ENCODE results near the gene ATG7.

Gene ATG7, protein sequence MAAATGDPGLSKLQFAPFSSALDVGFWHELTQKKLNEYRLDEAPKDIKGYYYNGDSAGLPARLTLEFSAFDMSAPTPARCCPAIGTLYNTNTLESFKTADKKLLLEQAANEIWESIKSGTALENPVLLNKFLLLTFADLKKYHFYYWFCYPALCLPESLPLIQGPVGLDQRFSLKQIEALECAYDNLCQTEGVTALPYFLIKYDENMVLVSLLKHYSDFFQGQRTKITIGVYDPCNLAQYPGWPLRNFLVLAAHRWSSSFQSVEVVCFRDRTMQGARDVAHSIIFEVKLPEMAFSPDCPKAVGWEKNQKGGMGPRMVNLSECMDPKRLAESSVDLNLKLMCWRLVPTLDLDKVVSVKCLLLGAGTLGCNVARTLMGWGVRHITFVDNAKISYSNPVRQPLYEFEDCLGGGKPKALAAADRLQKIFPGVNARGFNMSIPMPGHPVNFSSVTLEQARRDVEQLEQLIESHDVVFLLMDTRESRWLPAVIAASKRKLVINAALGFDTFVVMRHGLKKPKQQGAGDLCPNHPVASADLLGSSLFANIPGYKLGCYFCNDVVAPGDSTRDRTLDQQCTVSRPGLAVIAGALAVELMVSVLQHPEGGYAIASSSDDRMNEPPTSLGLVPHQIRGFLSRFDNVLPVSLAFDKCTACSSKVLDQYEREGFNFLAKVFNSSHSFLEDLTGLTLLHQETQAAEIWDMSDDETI

DNA sequence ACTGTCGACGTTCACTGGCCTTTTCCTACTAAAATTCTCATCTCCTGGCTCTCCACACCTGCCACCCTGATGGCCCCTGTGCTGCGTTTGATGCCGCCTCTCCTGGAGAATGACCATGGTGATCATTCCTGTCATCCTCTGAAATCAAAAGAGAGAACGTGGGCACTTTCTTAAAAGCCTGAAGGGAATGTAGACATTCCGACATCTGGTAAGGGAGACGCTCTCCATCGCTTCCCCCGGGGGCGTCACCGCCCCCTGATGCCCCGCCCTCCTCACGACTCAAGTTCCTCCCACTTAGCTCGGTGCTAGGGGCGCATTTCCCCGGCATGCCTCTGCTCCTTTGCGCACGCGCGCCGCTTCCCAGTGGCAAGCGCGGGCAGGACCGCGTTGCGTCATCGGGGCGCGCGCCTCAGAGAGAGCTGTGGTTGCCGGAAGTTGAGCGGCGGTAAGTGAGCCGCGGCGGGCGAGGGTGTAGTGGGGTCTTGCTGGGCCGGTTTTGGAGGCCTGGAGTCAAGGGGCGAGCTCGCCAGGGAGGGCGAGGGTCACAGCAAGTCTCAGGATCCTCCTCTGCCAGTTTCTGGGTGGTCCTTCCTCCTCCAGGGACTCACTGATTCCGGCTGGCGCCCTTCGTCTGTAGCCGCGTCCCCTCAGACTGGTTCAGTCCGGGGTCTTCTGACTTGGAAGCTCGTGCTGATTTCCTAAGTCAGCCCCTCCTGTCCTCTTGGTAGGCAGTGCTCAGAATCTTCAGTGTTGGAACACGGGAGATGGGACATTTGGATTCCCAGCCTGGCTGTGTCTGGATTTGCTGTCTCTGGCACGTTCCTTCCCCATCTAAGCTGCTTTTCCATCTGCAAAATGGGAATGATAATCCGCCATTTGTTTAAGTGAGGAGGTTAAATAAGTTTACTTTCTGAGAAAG, at the start of gene ATG7:
Gene ATG7 (plus strand): TSS at position 412 of the 919 bp plus-strand sequence. CDS start 26,299 bp downstream, outside the sequence.
- DNase-seq: peak; percentile 95 to 96

DNA sequence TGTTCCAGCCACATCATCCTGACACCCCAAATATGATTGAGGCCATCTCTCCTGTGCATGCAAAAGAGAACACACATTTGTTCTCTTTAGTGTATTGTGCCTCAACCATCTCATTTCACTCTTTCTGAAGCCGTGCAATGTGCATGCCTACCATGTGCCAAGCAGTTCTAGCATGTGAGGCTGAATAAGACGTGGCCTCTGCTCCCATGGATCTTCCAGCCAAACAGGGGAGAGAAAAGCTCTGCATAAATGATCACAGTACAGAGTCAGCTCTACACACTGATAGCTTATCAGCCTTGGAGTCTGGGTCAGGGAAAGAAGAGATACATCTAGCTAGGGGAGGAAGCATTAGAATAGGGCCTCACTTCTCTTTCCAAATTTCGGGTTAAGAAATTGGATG, 48.2 kb upstream of the ATG7 start:
- no peak for DNase-seq

DNA sequence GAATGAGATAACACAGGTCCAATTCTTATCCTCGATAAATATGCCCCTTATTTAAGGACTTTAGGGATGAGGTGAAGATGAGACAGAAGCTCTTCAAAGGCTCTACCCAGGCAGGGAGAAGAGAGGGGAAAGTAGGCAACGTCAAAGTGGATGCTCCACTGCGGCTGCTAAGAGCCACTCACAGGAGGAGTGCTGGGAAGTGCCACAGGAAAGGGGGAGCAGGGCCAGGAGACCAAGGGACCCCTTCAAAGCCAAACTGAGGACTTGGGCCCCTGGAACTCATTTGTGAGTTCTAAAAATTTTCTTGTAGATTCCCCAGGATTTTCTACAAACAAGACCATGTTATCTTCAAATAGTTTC, 47.3 kb upstream of the ATG7 start:
- DNase-seq: no peak

DNA sequence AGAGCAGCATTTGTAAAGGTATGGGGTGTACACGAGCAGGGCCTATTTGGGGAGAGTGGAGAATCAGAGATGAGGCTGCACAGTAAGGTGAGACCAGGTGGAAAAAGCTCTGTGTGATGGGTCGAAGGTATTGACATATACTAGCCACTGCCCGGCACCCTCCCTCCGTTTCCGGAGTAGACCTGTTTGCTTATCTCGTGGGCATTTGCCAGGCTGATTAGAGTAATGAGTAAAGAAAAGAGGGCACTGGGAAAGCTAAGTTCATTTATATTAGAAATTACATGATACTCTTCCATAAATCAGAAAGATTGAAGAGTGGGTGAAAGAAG, 46.2 kb upstream of the ATG7 start:
- no peak for DNase-seq

DNA sequence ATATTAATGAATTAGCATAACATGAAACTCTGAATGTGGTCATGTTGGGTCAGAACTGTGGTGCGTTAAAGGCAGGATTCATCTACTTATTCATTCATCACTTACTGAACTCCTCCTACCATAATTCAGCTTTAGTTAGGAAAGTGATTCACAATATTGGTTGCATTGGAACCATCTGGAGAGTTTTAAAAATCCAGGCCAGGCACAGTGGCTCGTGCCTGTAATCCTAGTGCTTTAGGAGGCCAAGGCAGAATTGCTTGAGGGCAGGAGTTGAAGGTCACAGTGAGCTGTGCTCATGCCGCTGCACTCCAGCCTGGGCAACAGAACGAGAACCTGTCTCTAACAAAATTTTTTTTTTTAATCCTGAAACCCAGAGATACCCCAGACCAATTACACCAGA, 44.2 kb upstream of the ATG7 start:
- no peak for DNase-seq

DNA sequence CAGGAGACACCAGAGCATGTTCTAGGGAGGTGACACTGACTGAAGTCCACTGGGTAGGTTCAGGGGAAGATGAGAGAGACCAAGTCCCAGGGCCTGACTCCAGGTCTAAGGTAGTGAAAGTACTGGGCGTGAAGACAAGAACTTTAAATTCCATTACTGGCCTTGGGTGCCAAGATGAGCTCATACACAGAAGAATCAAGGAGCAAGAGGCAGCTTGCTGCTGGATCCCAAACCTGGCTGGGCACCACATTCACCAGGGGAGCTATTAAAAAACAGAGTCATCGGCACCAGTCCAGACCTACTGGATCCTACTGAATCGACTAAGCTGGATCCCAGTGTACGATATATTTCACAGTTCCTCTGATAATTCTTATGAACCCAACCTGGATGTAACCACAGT, 42.1 kb upstream of the ATG7 start:
- DNase-seq: no peak

DNA sequence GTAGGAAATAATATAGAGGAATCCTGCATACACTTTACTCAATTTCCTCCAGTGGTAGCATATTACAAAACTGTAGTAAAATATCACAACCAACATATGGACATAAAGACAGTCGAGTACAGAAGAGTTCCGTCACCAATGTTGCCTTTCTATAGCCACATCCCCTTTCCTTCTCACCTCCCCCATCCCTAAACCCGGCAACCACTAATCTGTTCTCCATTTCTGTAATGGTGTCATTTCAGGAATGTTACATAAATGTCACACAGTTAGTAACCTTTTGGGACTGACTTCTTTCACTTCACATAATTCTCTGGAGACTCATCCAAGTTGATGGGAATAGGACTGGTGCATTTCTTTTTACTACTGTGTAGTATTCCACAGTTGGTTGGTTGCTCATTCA, 41.4 kb upstream of the ATG7 start:
- no peak for DNase-seq

DNA sequence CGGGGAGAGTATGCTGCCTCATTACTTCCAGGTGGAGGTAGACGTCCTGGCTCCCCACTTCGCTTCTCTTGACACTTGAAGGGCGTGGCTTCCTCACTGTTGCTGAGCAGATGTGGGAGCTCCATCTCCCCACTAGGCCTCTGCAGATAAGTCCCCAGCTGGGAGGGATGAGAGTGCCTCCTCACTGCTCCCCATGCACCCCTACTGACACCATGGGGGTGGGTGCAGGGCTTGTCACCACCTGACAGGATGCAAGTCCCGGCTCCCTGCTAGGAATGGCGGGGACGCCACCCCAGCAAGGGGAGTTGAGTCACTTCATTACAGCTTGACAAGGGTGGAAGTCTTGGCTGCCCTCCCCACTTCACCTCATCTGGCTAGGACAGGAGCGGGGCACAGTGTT, 36.8 kb upstream of the ATG7 start:
- DNase-seq: no peak

DNA sequence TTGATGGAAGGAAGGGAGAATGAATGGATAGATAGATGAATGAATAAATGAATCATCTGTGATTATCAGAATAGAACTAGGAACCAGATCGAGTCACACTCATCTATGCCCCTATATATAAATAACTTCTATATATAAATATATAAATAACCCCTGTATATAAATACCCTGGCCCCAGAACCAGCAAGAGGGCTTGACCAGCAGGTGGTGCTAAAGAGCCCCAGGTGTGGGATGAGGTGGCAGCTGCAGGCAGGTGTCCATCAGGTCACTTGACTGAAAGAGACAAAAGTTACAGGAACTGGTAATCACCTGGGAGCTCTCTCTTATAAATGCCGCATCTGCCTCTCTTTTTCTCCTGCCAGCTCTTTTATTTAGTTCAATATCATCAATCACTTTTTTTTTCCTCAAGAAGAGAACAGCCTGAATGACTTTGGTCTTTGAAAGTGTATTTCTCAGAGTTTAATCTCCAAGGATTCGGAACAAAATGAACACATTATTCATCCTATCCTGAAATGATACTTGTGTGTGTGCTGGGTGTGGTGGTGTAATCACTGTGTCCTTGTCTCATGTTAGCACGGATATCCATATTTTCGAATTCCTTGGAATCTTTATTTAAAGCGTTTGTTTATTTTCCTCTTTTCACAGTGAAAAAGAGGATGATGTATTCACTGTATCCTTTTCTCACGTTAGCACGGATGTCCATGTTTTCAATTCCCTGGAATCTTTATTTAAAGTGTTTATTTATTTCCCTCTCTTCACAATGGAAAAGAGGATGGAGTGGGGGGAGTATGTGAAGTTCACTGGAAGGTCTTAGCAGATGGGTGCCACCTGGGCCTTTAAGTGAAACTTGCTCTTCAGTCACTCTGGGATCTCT, 35.4 kb upstream of the ATG7 start:
- peak; percentile 77 to 79 for DNase-seq

DNA sequence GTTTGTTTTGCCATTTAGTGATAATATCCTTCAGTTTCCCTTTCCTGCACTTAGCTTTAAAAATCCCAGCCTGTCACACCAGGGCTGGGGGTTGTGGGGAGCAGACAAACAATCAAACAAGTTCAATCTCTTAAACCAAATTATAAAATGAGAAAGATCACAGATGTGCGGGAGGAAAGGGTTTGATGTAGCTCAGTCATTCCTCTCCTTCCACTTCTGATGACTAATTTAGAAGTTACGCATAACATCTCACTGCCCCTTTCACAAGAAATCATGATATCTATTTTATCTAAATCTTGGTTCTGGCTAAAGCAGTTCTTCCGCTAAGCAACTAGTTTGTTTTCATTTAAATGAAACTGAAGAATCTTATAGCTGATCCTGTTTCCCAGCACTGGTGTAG, 34.1 kb upstream of the ATG7 start:
- no peak for DNase-seq

DNA sequence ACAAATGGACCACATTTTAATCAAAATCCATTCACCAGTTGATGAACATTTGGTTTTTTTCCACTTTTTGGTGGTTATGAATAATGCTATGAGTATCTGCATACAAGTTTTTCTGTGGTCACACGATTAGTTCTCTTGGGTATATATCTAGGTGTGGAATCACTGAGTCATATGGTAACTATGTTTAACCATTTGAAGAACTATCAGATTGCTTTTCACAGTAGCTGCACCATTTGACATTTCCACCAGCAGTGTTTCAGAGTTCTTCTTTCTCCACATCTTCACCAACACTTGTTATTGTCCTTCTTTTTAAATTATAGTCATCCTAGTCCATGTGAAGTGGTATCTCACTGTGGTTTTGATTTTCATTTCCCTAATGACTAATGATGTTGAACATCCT, 33.3 kb upstream of the ATG7 start:
- no peak for DNase-seq

DNA sequence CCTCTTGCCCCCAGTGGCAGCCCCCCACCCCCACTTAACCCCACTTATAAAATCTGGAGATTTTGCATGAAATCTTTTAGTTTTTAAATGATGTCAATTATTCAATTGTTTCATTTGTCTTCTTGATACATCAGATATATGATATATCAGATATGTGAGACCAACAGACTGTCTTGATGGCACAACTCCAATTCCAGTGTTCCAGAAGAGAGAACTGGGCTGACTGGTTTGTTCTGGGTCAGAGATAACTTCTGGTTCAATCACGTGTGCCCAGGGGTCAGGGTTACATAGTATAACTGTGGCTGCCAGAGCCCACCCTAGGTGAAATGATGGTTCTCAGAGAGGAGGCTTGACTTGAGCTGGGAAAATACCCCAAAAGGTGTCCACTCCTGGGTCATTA, 32.4 kb upstream of the ATG7 start:
- no peak for DNase-seq

DNA sequence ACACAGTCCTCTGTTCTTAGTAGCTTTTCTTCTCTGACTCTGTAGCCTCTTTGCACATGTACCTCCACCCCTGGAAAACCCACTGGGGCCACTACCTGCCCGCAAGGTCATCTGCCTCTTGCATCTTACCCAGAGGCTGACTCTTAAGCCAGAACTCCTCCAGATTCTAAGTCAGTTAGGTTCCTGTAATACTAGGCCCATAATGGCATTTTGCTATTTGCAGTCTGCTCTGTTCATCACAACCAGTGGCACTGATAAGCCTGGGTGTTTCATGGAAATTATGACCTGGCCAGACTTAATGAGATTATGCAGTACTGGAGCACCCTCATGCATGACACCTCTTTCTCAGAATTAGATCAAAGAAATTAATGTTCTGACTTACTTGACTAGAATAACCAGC, 31.7 kb upstream of the ATG7 start:
- no peak for DNase-seq

DNA sequence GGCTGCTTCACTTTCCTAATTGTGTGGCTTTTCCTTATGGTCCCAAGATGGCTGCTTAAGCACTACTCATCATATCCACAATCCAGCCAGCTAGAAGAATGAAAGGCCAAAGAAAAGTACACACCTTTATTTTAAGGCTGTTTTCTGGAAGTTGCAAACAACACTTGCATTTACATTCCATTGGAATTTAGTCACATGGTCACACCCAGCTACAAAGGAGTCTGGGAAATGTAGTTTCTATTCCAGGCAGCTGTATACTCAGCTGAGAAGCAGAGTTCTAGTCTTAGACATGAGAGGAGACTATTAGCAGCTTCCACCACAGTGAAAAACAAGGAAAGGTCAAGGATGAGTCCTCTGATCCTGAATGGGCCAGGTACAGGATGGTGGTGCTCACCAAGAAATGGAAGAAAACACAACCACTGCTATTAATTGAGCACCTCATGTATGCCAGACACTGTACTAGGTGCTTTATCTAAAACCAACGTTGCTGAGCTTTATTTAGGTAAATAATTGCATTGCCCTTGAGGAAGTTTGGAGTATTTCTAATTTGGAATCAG, 28.0 kb upstream of the ATG7 start:
- no peak for DNase-seq

DNA sequence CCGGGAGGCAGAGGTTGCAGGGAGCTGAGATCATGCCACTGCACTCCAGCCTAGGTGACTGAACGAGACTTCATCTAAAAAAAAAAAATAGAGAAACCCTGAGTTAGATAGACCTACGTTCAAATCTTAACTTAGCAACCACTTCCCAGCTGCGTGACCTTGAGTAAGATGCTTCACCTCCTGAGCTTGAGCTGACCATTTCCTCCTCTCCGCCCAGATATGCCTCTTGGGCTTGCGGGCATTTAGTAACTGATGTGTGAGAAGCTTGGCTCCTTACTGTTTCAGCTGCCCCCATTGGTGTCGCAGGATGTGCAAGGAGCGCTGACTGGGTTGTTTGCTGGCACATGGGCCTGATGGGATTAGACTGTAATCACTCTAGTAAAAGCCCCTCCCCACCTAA, 26.9 kb upstream of the ATG7 start:
- no peak for DNase-seq

DNA sequence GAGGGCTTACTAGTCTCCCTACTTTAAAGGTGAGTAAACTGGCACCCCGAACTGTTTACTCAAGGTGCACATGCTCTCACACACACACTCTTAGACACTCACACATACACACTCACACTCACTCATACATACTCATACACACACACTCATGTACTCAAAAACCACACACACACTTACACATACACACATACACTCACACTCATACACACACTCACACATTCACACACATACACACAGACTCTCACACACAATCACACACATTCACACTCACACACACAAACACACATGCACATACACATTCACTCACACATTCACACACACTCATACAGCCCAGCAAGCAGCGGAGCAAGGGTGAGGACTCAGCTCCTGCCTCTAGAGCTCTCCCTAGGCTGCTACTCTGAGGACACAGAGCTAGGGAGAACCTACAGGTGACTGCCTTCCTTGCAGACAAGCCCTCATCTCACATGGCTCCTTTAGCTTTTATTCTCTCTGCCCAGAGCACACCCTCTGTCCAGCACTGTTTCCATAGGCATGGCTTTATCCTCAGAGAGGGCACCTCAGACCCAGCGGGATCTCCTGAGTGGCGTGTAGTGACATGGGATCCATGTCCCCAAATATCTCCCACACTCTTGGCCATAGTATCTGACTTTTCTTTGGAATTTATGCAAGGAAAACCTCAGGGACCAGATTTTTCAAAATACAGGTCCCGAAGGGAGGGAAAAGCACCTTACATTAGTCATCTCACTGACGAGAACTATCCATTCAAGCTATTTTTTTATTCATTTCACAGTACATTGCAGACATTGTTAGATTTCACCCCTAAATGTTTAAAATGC, 26.2 kb upstream of the ATG7 start:
- no peak for DNase-seq

DNA sequence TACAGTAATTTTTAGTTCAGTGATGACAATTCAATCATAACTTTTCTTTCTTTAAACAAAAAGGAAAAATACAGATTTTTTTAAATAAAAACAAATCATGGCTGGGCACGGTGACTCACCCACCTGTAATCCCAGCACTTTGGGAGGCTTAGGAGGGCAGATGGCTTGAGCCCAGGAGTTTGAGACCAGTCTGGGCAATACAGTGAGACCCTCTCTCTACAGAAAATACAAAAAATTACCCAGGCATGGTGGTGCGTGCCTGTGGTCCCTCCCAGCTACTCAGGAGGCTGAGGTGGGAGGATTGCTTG, 25.6 kb upstream of the ATG7 start:
- no peak for DNase-seq

DNA sequence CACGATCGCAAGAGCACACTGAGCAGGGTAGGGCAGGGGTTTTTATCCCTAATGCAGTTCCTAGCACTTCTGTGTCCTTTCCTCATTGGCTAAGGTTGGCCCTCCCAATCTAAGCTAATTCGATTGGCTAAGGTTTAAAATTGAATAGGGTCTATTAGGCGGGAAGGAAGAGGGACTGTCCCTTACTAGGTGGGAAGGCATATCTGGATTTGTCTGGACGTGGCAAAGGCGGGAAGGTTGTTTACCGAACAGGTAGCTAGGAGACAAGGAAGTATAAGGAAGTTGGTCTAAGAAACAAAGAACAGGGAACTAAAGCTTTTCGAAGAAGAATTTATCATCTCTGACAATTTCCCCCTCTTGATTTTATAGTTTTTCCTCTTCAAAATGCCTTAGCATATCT, 24.8 kb upstream of the ATG7 start:
- no peak for DNase-seq

DNA sequence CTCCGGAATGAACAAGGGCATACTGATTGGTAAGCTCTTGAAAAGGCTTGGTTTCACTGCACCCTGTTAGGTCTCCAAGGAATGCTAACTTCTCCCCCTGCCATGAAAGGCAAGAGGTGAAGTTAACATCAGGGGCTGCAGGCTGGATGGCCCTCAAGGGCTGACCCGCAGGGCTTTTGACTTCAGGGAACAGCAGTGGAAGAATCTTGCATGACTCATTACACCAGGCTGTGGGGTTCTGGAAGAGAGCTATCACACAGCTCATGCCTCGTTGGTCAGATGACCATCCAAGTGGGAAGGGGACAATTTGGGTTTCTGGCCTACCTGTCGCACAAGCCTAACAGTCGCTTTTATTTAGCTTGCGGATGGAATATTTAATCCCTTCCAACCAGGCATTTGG, 23.6 kb upstream of the ATG7 start:
- no peak for DNase-seq

DNA sequence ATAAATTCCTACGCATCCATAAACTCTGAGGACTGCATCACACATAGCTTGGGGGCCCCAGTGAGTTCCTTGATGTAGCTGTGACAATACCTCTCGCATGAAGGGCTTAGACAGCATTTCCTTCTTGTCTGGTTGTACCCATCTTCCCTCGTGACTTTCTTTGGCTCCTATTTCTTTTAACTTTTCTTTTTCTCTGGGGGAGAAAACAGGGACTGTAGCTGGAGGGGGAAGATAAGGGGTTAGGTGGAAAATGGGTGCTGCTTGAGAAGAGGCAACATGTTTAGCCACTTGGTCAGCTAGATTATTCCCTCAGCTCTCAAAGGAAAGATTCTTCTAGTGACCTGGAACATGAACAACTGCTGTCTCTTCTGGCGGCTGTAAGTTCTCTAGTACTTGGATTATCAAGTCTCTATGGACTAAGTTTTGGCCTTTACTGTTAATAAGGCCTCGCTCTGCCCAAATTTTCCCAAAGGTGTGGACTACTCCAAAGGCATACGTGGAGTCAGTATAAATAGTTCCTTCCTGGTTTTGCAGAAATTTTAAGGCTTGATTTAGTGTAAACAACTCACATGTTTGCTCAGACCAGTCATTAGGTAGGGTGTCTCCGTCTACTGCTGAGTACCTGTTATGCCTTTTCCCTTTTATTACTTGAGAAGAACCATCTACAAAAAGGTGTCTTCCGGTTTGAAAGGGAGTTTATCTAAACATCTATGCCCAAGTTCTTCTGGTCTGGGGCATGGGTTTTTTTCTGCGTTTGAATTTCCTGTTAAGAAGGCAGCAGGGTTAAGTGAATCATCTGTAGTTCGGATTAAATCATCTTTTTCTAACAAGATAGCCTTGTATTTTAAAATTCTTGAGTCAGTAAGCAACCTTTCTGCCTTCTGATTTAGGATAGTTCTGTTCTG, 21.0 kb upstream of the ATG7 start:
- no peak for DNase-seq

DNA sequence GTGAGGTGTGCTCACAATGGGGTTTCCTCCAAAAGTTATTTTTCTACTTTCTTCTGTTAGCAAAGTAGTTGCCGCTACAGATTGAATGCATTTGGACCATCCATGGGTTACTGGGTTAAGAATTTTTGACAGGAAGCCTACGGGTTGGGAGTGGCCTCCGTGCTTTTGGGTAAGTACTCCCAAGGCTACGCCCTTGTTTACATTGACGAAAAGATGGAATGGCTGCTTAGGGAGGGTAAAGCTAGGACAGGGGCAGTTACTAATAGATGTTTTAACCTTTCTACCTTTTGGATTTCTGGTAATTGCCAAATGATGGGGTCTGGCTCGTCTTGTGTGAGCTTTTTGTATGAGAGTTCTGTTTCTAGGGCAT, 20.4 kb upstream of the ATG7 start:
- no peak for DNase-seq

Measured in activated CD4-positive, alpha-beta T cell treated with anti-CD3 and anti-CD28 coated beads, Interleukin-2, amount 50 U/mL, for 4 hours (primary cell).